CD14-positive monocyte (primary cell): ENCODE data around the gene DOK4. TPM values are rescaled to one million over a fixed set of nuclear protein-coding genes. Genes with fewer than 3 reads are reported as not detected.

Experiments
- DNase-seq, 3 donors: peaks; one replicate each; pipeline ENCODE4 v3.0.0-alpha.2; 2011 to 2022
- H2AFZ ChIP-seq: 2 replicates; pipeline ENCODE4 v1.6.0; 2012; ENCODE audit warnings: mild to moderate bottlenecking, low read depth, low read length, inconsistent platforms; ENCODE audit not compliant: insufficient read depth, poor library complexity, severe bottlenecking
- H3K27ac ChIP-seq, 2 donors: 1 replicate in 1 of 2; 2 replicates in 1 of 2; pipeline ENCODE4 v1.5.1; 2012 to 2013; ENCODE audit warnings: low read length in 2 of 2, control low read depth in 1 of 2, inconsistent platforms in 1 of 2, low read depth in 1 of 2, mild to moderate bottlenecking in 1 of 2
- H3K27me3 ChIP-seq, 2 donors: one replicate each; pipeline versions ENCODE4 v1.6.0 to v1.6.1; 2011 to 2013; ENCODE audit warnings: low read length in 2 of 2; ENCODE audit not compliant: control insufficient read depth in 2 of 2, insufficient read depth in 2 of 2
- H3K36me3 ChIP-seq, 2 donors: replicated peaks in 1 of 2; 1 replicate in 1 of 2; 2 replicates in 1 of 2; pipeline versions ENCODE4 v1.5.1 to v1.6.1; 2012 to 2013; ENCODE audit warnings: low read length in 2 of 2, control low read depth in 1 of 2, inconsistent platforms in 1 of 2, mild to moderate bottlenecking in 1 of 2; ENCODE audit not compliant: insufficient read depth in 2 of 2, control insufficient read depth in 1 of 2
- H3K4me1 ChIP-seq, 2 donors: 1 replicate in 1 of 2; 2 replicates in 1 of 2; pipeline versions ENCODE4 v1.5.1 to v1.6.1; 2012 to 2013; ENCODE audit warnings: low read length in 2 of 2, control low read depth in 1 of 2, inconsistent platforms in 1 of 2, mild to moderate bottlenecking in 1 of 2, moderate library complexity in 1 of 2; ENCODE audit not compliant: insufficient read depth in 2 of 2, control insufficient read depth in 1 of 2
- H3K4me2 ChIP-seq: replicated peaks from 2 replicates; pipeline ENCODE3; 2012; ENCODE audit warnings: low read length, moderate library complexity, mild to moderate bottlenecking; ENCODE audit not compliant: poor library complexity, severe bottlenecking; ENCODE audit errors: extremely low read depth
- H3K4me3 ChIP-seq, 3 experiments: fragments of 200-600 bp in 1 of 3; sonication (generic) in 1 of 3; replicated peaks in 1 of 3; 1 replicate in 2 of 3; 2 replicates in 1 of 3; pipeline ENCODE4 v1.5.1; 2011 to 2013; ENCODE audit warnings: low read length in 3 of 3, mild to moderate bottlenecking in 3 of 3, control low read depth in 2 of 3, low read depth in 2 of 3, inconsistent platforms in 1 of 3, moderate library complexity in 1 of 3
- H3K79me2 ChIP-seq: 2 replicates; pipeline ENCODE4 v1.6.0; 2012; ENCODE audit warnings: mild to moderate bottlenecking, control low read depth, inconsistent platforms, low read length, moderate library complexity; ENCODE audit not compliant: insufficient read depth
- H3K9ac ChIP-seq: 2 replicates; pipeline ENCODE4 v1.6.0; 2017; ENCODE audit warnings: low read length, mild to moderate bottlenecking; ENCODE audit not compliant: insufficient read depth, poor library complexity, severe bottlenecking
- H3K9me3 ChIP-seq, 2 donors: replicated peaks in 1 of 2; 1 replicate in 1 of 2; 2 replicates in 1 of 2; pipeline versions ENCODE4 v1.5.1 to v1.6.1; 2012 to 2013; ENCODE audit warnings: low read length in 2 of 2, control low read depth in 1 of 2; ENCODE audit not compliant: control insufficient read depth in 1 of 2, insufficient read depth in 1 of 2
- H4K20me1 ChIP-seq: 2 replicates; pipeline ENCODE4 v1.6.0; 2012; ENCODE audit warnings: mild to moderate bottlenecking, low read length, control low read depth, moderate library complexity; ENCODE audit not compliant: insufficient read depth
- H3K27ac Mint-ChIP-seq, 7 donors: one replicate each; pipeline ENCODE4 v1.8.0; 2020; ENCODE audit warnings: mild to moderate bottlenecking in 7 of 7, mixed read lengths in 7 of 7, moderate library complexity in 6 of 7, inconsistent platforms in 2 of 7
- H3K27me3 Mint-ChIP-seq, 3 donors: one replicate each; pipeline ENCODE4 v1.8.0; 2021 to 2022; ENCODE audit warnings: low read depth in 3 of 3, mild to moderate bottlenecking in 3 of 3, mixed read lengths in 3 of 3, moderate library complexity in 3 of 3, inconsistent platforms in 1 of 3
- H3K36me3 Mint-ChIP-seq, 2 donors: one replicate each; pipeline ENCODE4 v1.8.0; 2020; ENCODE audit warnings: mixed read lengths in 2 of 2, inconsistent platforms in 1 of 2, mild to moderate bottlenecking in 1 of 2
- H3K4me1 Mint-ChIP-seq: one replicate; pipeline ENCODE4 v1.8.0; 2020; ENCODE audit warnings: mild to moderate bottlenecking, mixed read lengths
- H3K4me3 Mint-ChIP-seq, 2 donors: one replicate each; pipeline ENCODE4 v1.8.0; 2020; ENCODE audit warnings: mild to moderate bottlenecking in 2 of 2, mixed read lengths in 2 of 2, moderate library complexity in 1 of 2
- H3K9me3 Mint-ChIP-seq, 7 donors: one replicate each; pipeline ENCODE4 v1.8.0; 2020 to 2022; ENCODE audit warnings: mixed read lengths in 7 of 7, mild to moderate bottlenecking in 6 of 7, moderate library complexity in 6 of 7, inconsistent platforms in 2 of 7
- CTCF ChIP-seq: fragments of 200-600 bp; IDR thresholded peaks from one replicate; pipeline ENCODE4 v1.8.0; 2022; ENCODE audit warnings: antibody characterized with exemption, mild to moderate bottlenecking
- WGBS: methylation state at CpG from one replicate; pipeline ENCODE4 v1.1.5; 2013; ENCODE audit warnings: missing lambda C conversion rate; ENCODE audit not compliant: insufficient coverage; 5-methylcytosine and 5-hydroxymethylcytosine counted together
- intact Hi-C, 2 donors: fragments of 100-400 bp; cut with micrococcal nuclease; formaldehyde crosslinking; loops; one replicate each; pipeline versions ENCODE4 v1.15.0 to v1.15.1; 2023
- polyA plus RNA-seq, 3 donors: library from polyadenylated mRNA; depleted of rRNA in 1 of 3; unstranded in 2 of 3; stranded (reverse) in 1 of 3; fragments of 300-500 nt in 2 of 3; fragments of >200 nt in 1 of 3; fragmentation: Illumina TruSeq in 2 of 3; gene quantifications; 1 replicate in 2 of 3; 2 replicates in 1 of 3; pipeline ENCODE4 v1.2.3, GENCODE V29; 2012 to 2021

The DOK4 gene
- polyA plus RNA-seq, 3 donors, result 0.09 to 0.17 TPM; not detected in 1

GRCh38 chr16:57528499-57529390 is 42.5 kb upstream of the DOK4 start:
- no peaks in the 10 kb centered on the region for H3K36me3 ChIP-seq
- H3K4me1 ChIP-seq, result peaks cover 35 to 53% of the 10 kb centered on the region in 2 donors
- no peaks in the 10 kb centered on the region for H3K79me2 ChIP-seq
- peaks cover 0 to 41% of the 10 kb centered on the region in 2 donors for H3K27me3 ChIP-seq
- no peak overlapping the region for H2AFZ ChIP-seq
- H3K4me3 ChIP-seq, result no peak overlapping the region
- H3K36me3 Mint-ChIP-seq, result peaks cover 3 to 7% of the 10 kb centered on the region in 2 donors
- H3K4me3 Mint-ChIP-seq, result peak overlapping the region in 1 of 2 donors; percentile 70
- H3K4me2 ChIP-seq, result no peak overlapping the region
- no peak for DNase-seq
- no peaks in the 10 kb centered on the region for H3K9me3 ChIP-seq
- TF ChIP-seq CTCF, result no peak
- H3K27ac Mint-ChIP-seq, result no peak overlapping the region
- 97% methylated on average over 126 of the region's 126 CpGs for WGBS
- intact Hi-C loops, result no loop called here
- H3K27me3 Mint-ChIP-seq, result peaks cover 44 to 68% (median 53%) of the 10 kb centered on the region in 3 donors
- peaks cover 0 to 6% (median 0%) of the 10 kb centered on the region in 7 donors for H3K9me3 Mint-ChIP-seq
- no peak overlapping the region for H3K9ac ChIP-seq
- H3K27ac ChIP-seq, result no peak overlapping the region
- H3K4me1 Mint-ChIP-seq, result peaks cover 50% of the 10 kb centered on the region
- peaks cover 3% of the 10 kb centered on the region for H4K20me1 ChIP-seq

GRCh38 chr16:57527610-57528360 is 41.5 kb upstream of the DOK4 start:
- Mint-ChIP-seq H3K4me3 (peak overlapping the region in 1 of 2 donors; percentile 35), H3K9me3 (peaks cover 0 to 6% (median 0%) of the 10 kb centered on the region in 7 donors), H3K36me3 (peaks cover 3 to 7% of the 10 kb centered on the region in 2 donors), H3K4me1 (peaks cover 50% of the 10 kb centered on the region), H3K27ac (no peak overlapping the region), H3K27me3 (peaks cover 39 to 63% (median 50%) of the 10 kb centered on the region in 3 donors)
- peaks cover 0 to 32% of the 10 kb centered on the region in 2 donors for H3K27me3 ChIP-seq
- no peak overlapping the region for H3K4me2 ChIP-seq
- no peaks in the 10 kb centered on the region for H3K79me2 ChIP-seq
- intact Hi-C loops, result no loop called here
- H3K36me3 ChIP-seq, result no peaks in the 10 kb centered on the region
- H3K27ac ChIP-seq, result no peak overlapping the region
- H3K4me3 ChIP-seq, result no peak overlapping the region
- no peak for DNase-seq
- TF ChIP-seq CTCF, result no peak
- H3K9me3 ChIP-seq, result no peaks in the 10 kb centered on the region
- H4K20me1 ChIP-seq, result peaks cover 3% of the 10 kb centered on the region
- no peak overlapping the region for H3K9ac ChIP-seq
- H2AFZ ChIP-seq, result no peak overlapping the region
- 93% methylated on average over 13 of the region's 19 CpGs for whole genome bisulfite sequencing
- peaks cover 35 to 53% of the 10 kb centered on the region in 2 donors for H3K4me1 ChIP-seq
